ENCODE data around the gene TRPM2. TPM values are rescaled to one million over a fixed set of nuclear protein-coding genes. Genes with fewer than 3 reads are reported as not detected.
"Not testable (repeated sequence)": the region's sequence is repeated elsewhere in the genome, so short reads cannot be mapped to it uniquely, and the experiment has no call there.

The TRPM2 gene
- total RNA-seq, 1 donor from 2014 or later: 0.40 TPM

- no peak for DNase-seq (ENCODE audit: low read depth in 2 of 2)
Observed at GRCh38 chr21:44413566-44414290, 60.3 kb downstream of the TRPM2 start.

- DNase-seq (ENCODE audit: low read depth in 2 of 2): no peak
Observed at GRCh38 chr21:44414291-44415072, 61.1 kb downstream of the TRPM2 start.

- no peak for DNase-seq (ENCODE audit: low read depth in 2 of 2)
Observed at GRCh38 chr21:44415073-44416025, 61.9 kb downstream of the TRPM2 start.

GRCh38 chr21:44416193-44416592 lies 62.8 kb downstream of the TRPM2 start:
- no peak for DNase-seq (ENCODE audit: low read depth in 2 of 2)

- DNase-seq (ENCODE audit: low read depth in 2 of 2): not testable (repeated sequence)
Observed at GRCh38 chr21:44417621-44418107, 64.2 kb downstream of the TRPM2 start.

- DNase-seq (ENCODE audit: low read depth in 2 of 2): no peak
Observed at GRCh38 chr21:44418108-44418875, 64.9 kb downstream of the TRPM2 start.

GRCh38 chr21:44418876-44419230 lies 65.4 kb downstream of the TRPM2 start:
- DNase-seq (ENCODE audit: low read depth in 2 of 2): no peak

GRCh38 chr21:44419679-44420078 lies 66.3 kb downstream of the TRPM2 start:
- no peak for DNase-seq (ENCODE audit: low read depth in 2 of 2)

GRCh38 chr21:44420416-44421205 lies 67.2 kb downstream of the TRPM2 start:
- no peak for DNase-seq (ENCODE audit: low read depth in 2 of 2)

GRCh38 chr21:44421901-44422840 lies 68.8 kb downstream of the TRPM2 start:
- DNase-seq (ENCODE audit: low read depth in 2 of 2): no peak

- DNase-seq (ENCODE audit: low read depth in 2 of 2): no peak
Observed at GRCh38 chr21:44423312-44423821, 69.9 kb downstream of the TRPM2 start.

GRCh38 chr21:44423941-44424607 lies 70.7 kb downstream of the TRPM2 start:
- DNase-seq (ENCODE audit: low read depth in 2 of 2): no peak

- no peak for DNase-seq (ENCODE audit: low read depth in 2 of 2)
Observed at GRCh38 chr21:44424608-44425306, 71.3 kb downstream of the TRPM2 start.

- DNase-seq (ENCODE audit: low read depth in 2 of 2): no peak
Observed at GRCh38 chr21:44425307-44425894, 72.0 kb downstream of the TRPM2 start.

GRCh38 chr21:44425895-44426662 lies 72.7 kb downstream of the TRPM2 start:
- no peak for DNase-seq (ENCODE audit: low read depth in 2 of 2)

GRCh38 chr21:44426663-44427191 lies 73.3 kb downstream of the TRPM2 start:
- no peak for DNase-seq (ENCODE audit: low read depth in 2 of 2)

Data from lung microvascular endothelial cell (primary cell).